K562 (cell line): ENCODE measurements around the gene GALNT7. TPM values are rescaled to one million over a fixed set of nuclear protein-coding genes. Genes with fewer than 3 reads are reported as not detected.
A peak's percentile ranks its signal among the peaks of the same experiment; 100 is the strongest.

ENCODE experiments used
- BMI1 ChIP-seq: fragments of 150-350 bp; IDR thresholded peaks from 2 replicates; pipeline ENCODE4 v1.6.1; 2014; ENCODE audit warnings: low read length
- DMBX1 ChIP-seq: fragments of 250-450 bp; sonication (Bioruptor Pico); IDR thresholded peaks from 2 replicates; pipeline ENCODE4 v1.8.0; 2022; ENCODE audit warnings: inconsistent platforms, mild to moderate bottlenecking, moderate library complexity, borderline replicate concordance
- FOXK2 ChIP-seq, 2 experiments: fragments of 450-650 bp; IDR thresholded peaks in 1 of 2; conservative IDR thresholded peaks in 1 of 2; 2 replicates each; pipeline ENCODE4 v1.6.1; 2016; ENCODE audit warnings: low read depth in 2 of 2, mild to moderate bottlenecking in 1 of 2
- HDAC2 ChIP-seq: fragments of 450-650 bp; IDR thresholded peaks from 2 replicates; pipeline ENCODE4 v1.6.1; 2016; ENCODE audit warnings: mild to moderate bottlenecking
- HMGXB4 ChIP-seq: sonication (generic); formaldehyde crosslinking; IDR thresholded peaks from 2 replicates; pipeline ENCODE4 v1.8.1; 2023; ENCODE audit warnings: mild to moderate bottlenecking, missing genetic modification reagents
- HOXB6 ChIP-seq: fragments of 250-450 bp; sonication (Bioruptor Pico); IDR thresholded peaks from 2 replicates; pipeline ENCODE4 v1.5.1; 2022; ENCODE audit warnings: mild to moderate bottlenecking, borderline replicate concordance
- KAT2B ChIP-seq: IDR thresholded peaks from one replicate; pipeline ENCODE4 v1.6.1; 2012; ENCODE audit warnings: low read depth, mild to moderate bottlenecking, control low read depth, inconsistent platforms, low read length, moderate library complexity
- KDM1A ChIP-seq, 2 experiments: fragments of 450-650 bp; IDR thresholded peaks; 2 replicates each; pipeline ENCODE4 v1.6.1; 2016; ENCODE audit warnings: mild to moderate bottlenecking in 2 of 2
- KDM2B ChIP-seq: fragments of 250-450 bp; sonication (Bioruptor Pico); IDR thresholded peaks from 2 replicates; pipeline ENCODE4 v1.8.0; 2021; ENCODE audit warnings: mild to moderate bottlenecking, moderate library complexity
- MTA3 ChIP-seq: fragments of 450-650 bp; formaldehyde crosslinking; IDR thresholded peaks from 2 replicates; pipeline ENCODE4 v1.6.1; 2017; ENCODE audit warnings: mild to moderate bottlenecking, borderline replicate concordance
- NELFE ChIP-seq: IDR thresholded peaks from 2 replicates; pipeline ENCODE4 v1.6.1; 2011; ENCODE audit warnings: mild to moderate bottlenecking; ENCODE audit not compliant: insufficient read depth, insufficient read length
- PURB ChIP-seq: sonication (generic); formaldehyde crosslinking; IDR thresholded peaks from 2 replicates; pipeline ENCODE4 v1.9.0; 2021; ENCODE audit warnings: low read depth, mild to moderate bottlenecking, missing genetic modification reagents
- RB1 ChIP-seq: fragments of 450-650 bp; IDR thresholded peaks from 2 replicates; pipeline ENCODE4 v1.6.1; 2017; ENCODE audit warnings: low read depth, mild to moderate bottlenecking
- ZBTB17 ChIP-seq: fragments of 450-650 bp; formaldehyde crosslinking; IDR thresholded peaks from 2 replicates; pipeline ENCODE4 v1.4.0; 2020; ENCODE audit warnings: mild to moderate bottlenecking
- ZBTB8A ChIP-seq: fragments of 450-650 bp; IDR thresholded peaks from 2 replicates; pipeline ENCODE4 v1.6.1; 2018; ENCODE audit warnings: mild to moderate bottlenecking, moderate library complexity; ENCODE audit not compliant: partially characterized antibody
- ZFX ChIP-seq: sonication (generic); formaldehyde crosslinking; IDR thresholded peaks from 2 replicates; pipeline ENCODE4 v1.8.0; 2022; ENCODE audit warnings: mild to moderate bottlenecking, missing genetic modification reagents, moderate library complexity
- ZNF197 ChIP-seq: fragments of 200-800 bp; sonication (Bioruptor generic); IDR thresholded peaks from 2 replicates; pipeline ENCODE4 v1.6.1; 2016; ENCODE audit warnings: low read depth, missing genetic modification characterization, missing compliant biosample characterization
- ZNF347 ChIP-seq: fragments of 450-650 bp; formaldehyde crosslinking; IDR thresholded peaks from 2 replicates; pipeline ENCODE4 v1.4.0; 2020; ENCODE audit warnings: low read depth, mild to moderate bottlenecking, moderate library complexity
- ZNF518B ChIP-seq: fragments of 250-450 bp; sonication (Bioruptor Pico); IDR thresholded peaks from 2 replicates; pipeline ENCODE4 v1.5.0; 2021; ENCODE audit warnings: mild to moderate bottlenecking, moderate library complexity
- ZNF75A ChIP-seq: fragments of 450-650 bp; formaldehyde crosslinking; IDR thresholded peaks from 2 replicates; pipeline ENCODE4 v1.4.0; 2020; ENCODE audit warnings: mild to moderate bottlenecking
- ZNF79 ChIP-seq: fragments of 250-450 bp; sonication (Bioruptor Pico); IDR thresholded peaks from 2 replicates; pipeline ENCODE4 v1.4.0; 2020; ENCODE audit warnings: low read depth, mild to moderate bottlenecking, moderate library complexity
- polyA plus RNA-seq, 8 experiments: library from polyadenylated mRNA; depleted of rRNA in 4 of 8; stranded (reverse) in 5 of 8; unstranded in 3 of 8; fragments of >200 nt; fragmentation: Nextera tagmentation in 2 of 8; fragmentation: Illumina TruSeq in 1 of 8; extraction: Ambion mirVana in 2 of 8; extraction: Trizol in 1 of 8; gene quantifications; 2 replicates each; pipeline versions ENCODE4 v1.2.1 to v1.2.3, GENCODE V29; 2011 to 2014; ENCODE audit warnings: inconsistent platforms in 1 of 8, missing spikeins in 1 of 8
- total RNA-seq, 7 experiments: library from RNA; depleted of rRNA in 6 of 7; stranded (reverse); fragments of >200 nt in 6 of 7; fragmentation: Illumina TruSeq in 2 of 7; extraction: Trizol in 2 of 7; gene quantifications; 2 replicates each; pipeline versions ENCODE4 v1.2.1 to v1.2.3, GENCODE V29; 2011 to 2021; ENCODE audit warnings: low replicate concordance in 1 of 7
- TF ChIP-seq, protein P1 (sequence below): fragments of 450-650 bp; IDR thresholded peaks from 2 replicates; pipeline ENCODE4 v1.6.1; 2016; ENCODE audit warnings: mild to moderate bottlenecking
- TF ChIP-seq, protein P2 (sequence below): fragments of 250-450 bp; sonication (Bioruptor Pico); IDR thresholded peaks from 2 replicates; pipeline ENCODE4 v1.5.0; 2021

The GALNT7 gene
- total and polyA plus RNA-seq, 9 of the 15 experiments (the other 6 are each of a cell fraction or from before 2014, with no cell fraction given): 16.7 to 38.7 (median 31.1) TPM

DNA sequence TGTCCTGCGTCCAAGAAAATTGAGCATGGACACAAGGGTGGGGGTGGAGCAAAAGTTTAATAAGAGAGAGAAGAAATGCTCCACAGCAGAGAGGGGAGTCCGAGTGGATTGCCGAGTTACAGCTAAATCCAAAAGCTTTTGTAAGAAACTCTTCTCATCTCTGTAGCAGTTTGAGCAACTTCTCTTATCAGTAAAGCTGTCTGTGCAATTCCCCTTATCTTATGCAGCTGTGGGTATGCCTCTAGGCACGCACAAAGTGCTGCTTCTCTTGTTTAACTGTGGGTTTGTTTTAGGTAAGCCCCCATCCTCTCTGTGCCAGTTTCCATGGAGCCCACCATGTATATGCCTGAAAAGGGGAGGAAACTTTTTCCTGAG is 120.7 kb downstream of the GALNT7 start (continued):
- TF ChIP-seq NELFE (no peak), FOXK2 (conservative IDR thresholded peaks at IDR 0.05 in 1 of 2, IDR thresholded peaks at IDR 0.05 in 1 of 2; ENCODE audit: low read depth in 2 of 2) (no peak), ZNF518B (no peak), ZBTB8A (no peak), MTA3 (peak; percentile 74; the same call in 1 of the 2 replicates), RB1 (no peak), ZNF197 (CRISPR knock-in tag) (no peak), ZNF75A (CRISPR knock-in tag) (no peak), KDM1A (IDR thresholded peaks at IDR 0.05) (no peak), PURB (CRISPR knock-in tag) (no peak), BMI1 (no peak), ZNF79 (CRISPR knock-in tag) (no peak), KDM2B (CRISPR knock-in tag) (no peak), HOXB6 (no peak), KAT2B (no peak), ZBTB17 (peak; percentile 82; the same call in 1 of the 2 replicates), ZNF347 (CRISPR knock-in tag) (no peak), HDAC2 (peak; percentile 40; the same call in 1 of the 2 replicates), HMGXB4 (CRISPR knock-in tag) (no peak), ZFX (no peak), DMBX1 (CRISPR knock-in tag) (no peak)
- TF ChIP-seq, protein P1, sequence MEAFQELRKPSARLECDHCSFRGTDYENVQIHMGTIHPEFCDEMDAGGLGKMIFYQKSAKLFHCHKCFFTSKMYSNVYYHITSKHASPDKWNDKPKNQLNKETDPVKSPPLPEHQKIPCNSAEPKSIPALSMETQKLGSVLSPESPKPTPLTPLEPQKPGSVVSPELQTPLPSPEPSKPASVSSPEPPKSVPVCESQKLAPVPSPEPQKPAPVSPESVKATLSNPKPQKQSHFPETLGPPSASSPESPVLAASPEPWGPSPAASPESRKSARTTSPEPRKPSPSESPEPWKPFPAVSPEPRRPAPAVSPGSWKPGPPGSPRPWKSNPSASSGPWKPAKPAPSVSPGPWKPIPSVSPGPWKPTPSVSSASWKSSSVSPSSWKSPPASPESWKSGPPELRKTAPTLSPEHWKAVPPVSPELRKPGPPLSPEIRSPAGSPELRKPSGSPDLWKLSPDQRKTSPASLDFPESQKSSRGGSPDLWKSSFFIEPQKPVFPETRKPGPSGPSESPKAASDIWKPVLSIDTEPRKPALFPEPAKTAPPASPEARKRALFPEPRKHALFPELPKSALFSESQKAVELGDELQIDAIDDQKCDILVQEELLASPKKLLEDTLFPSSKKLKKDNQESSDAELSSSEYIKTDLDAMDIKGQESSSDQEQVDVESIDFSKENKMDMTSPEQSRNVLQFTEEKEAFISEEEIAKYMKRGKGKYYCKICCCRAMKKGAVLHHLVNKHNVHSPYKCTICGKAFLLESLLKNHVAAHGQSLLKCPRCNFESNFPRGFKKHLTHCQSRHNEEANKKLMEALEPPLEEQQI: peak; percentile 67; the same call in 1 of the 2 replicates
- TF ChIP-seq, protein P2, sequence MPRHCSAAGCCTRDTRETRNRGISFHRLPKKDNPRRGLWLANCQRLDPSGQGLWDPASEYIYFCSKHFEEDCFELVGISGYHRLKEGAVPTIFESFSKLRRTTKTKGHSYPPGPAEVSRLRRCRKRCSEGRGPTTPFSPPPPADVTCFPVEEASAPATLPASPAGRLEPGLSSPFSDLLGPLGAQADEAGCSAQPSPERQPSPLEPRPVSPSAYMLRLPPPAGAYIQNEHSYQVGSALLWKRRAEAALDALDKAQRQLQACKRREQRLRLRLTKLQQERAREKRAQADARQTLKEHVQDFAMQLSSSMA: no peak
